ENCODE results near the gene SRSF11.

- TF ChIP-seq CTCF (optimal IDR thresholded peaks at IDR 0.05 in 1 of 3, IDR thresholded peaks at IDR 0.05 in 1 of 3, conservative IDR thresholded peaks at IDR 0.05 in 1 of 3; ENCODE audit: extremely low read depth in 1 of 3, insufficient read depth in 2 of 3, low read length in 3 of 3), result no peak
- no peak for TF ChIP-seq EZH2 (IDR thresholded peaks at IDR 0.05; ENCODE audit: low read length)
These were observed 16.6 kb upstream of the SRSF11 start for GRCh38 chr1:70204600-70204999.

Data from keratinocyte (primary cell).